LNCAP (cell line): ENCODE measurements around the gene CDKL4.

Experiments
- CTCF ChIP-seq: fragments of 450-650 bp; IDR thresholded peaks from 2 replicates; pipeline ENCODE4 v1.5.1; 2017; ENCODE audit warnings: mild to moderate bottlenecking

Gene CDKL4

DNA sequence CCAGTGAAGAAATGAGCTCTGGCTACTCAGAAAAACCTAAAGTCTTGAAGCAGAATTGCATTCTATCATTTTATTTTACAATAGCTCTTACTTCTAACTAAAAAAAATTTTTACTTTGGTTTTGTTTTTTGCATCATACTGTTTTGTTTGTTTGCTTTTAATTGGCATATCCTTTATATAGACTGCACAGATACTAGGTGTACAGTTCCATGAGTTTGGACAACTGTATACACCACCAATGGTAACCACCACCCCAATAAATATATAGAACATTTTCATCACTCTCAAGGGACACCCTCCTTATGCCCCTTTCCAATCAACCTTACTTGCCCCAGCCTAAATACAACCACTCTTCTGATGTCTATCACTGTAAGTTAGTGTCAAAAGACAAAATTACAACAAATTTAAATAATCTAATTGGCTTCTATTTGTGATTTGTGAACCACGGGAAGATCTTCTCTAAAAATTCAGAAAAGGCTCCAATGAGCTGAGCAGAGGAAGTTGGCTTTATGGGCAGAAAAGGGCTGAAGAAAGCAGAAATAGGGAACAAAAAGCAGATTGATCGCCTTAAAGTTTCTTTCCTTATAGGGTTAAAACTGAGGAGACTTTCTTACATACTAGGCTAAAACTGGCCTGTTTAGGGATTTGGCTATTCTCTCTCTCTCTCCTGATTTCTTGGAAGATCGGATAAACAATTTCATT is 100.7 kb downstream of the CDKL4 start:
- no peak for TF ChIP-seq CTCF

- no peak for TF ChIP-seq CTCF
These were observed 102.2 kb downstream of the CDKL4 start for GRCh38 chr2:39141334-39142271.

GRCh38 chr2:39140322-39140847 is 103.4 kb downstream of the CDKL4 start:
- no peak for TF ChIP-seq CTCF

- TF ChIP-seq CTCF = no peak
These were observed 104.1 kb downstream of the CDKL4 start for GRCh38 chr2:39139511-39140237.

DNA sequence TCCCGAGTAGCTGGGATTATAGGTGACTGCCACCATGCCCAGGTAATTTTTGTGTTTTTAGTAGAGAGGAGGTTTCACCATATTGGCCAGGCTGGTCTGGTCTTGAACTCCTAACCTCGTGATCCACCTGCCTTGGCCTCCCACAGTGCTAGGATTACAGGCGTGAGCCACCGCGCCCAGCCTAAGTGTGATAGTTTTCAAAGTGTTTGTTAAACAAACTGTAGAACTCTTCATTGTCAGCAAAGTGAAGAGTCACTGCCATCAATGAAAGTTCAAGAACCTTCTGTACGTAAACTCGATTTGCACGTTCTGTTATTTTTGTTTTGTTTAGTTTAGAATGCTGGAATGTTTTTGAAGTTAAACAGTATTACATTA is 104.9 kb downstream of the CDKL4 start:
- no peak for TF ChIP-seq CTCF

- no peak for TF ChIP-seq CTCF
These were observed 107.0 kb downstream of the CDKL4 start for GRCh38 chr2:39136799-39137198.

DNA sequence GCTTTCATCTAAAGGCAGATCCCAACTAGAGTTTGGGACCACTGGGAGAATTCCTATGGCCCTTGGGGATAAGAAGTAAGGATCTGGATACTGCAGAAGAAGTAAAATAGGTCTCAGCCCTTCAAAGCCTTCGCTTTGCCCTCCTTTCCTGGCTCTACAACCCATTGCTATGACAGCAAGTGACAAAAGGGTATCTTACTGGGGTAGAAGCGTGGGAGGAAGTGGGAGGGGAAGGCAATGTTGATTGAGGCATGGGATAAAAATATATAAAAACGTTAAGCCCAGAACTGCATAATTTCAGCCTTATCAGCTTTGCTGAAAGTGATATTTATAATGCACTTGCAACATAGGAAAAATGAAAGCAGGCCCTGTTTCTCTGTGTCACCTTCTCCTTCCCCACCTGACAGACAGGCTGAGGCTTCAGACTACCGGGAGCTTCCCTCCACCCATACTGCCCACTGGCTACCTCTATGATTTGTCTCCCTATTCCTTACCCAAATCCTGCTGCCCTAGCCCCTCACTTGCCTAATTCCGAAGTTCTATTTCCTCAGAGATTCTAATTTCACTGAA is 108.0 kb downstream of the CDKL4 start:
- no peak for TF ChIP-seq CTCF
